UCSD-AML1 (cell line): Measurements from ENCODE around the gene CNOT6.
"Not testable (repeated sequence)": the region's sequence is repeated elsewhere in the genome, so short reads cannot be mapped to it uniquely, and the experiment has no call there.

Experiments
- DNase-seq: peaks from one replicate; lab custom pipeline; 2025; ENCODE audit not compliant: unreplicated experiment; lab: John Stamatoyannopoulos, UW

CNOT6 gene

DNA sequence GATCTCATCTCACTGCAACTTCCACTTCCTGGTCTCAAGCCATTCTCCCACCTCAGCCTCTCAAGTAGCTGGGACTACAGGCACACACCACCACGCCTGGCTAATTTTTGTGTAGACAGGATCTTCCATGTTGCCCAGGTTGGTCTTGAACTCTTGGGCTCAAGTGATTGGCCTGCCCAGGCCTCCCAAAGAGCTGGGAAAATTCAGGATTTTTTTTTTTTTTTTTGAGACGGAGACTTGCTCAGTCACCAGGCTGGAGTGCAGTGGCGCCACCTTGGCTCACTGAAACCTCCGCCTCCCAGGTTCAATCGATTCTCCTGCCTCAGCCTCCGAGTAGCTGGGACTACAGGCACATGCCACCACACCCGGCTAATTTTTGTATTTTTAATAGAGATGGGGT is 21.8 kb downstream of the CNOT6 start:
- not testable (repeated sequence) for DNase-seq

DNA sequence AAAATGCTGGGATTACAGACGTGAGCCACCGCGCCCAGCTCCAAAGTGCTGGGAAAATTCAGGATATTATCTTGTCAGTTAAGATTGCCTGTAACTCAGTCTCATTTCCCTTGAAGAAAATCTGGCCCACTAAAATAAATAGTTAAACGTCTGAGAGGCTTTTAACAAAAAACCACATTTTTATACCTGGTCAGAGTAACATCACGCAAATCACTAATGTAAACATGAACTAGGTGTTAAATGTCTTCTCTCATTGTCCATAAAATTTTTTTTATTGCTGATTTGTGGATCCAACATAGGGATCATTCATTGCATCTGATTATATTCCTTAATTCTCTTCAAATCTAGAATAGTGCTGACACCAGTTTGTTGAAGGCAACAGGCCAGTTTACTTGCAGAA is 22.3 kb downstream of the CNOT6 start:
- no peak for DNase-seq

DNA sequence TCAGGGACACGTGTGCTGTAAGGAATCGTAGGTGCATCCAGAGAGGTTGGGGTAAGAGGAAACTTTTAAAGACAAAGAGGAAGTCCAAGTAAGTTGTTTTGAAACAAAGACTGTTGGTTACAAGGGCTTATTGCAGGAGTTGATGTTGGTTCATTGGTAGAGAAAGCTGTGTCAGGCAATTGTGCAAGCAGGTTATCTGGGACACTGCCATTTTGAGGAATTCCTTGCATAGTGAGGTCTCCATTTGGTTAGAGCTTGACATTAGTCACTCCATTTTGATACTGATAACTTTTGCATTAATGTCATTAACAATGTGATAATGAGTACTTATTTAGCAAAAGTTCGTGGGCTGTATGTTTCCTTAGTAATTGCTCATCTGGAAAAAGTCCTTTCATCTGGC is 24.9 kb downstream of the CNOT6 start:
- DNase-seq = no peak

DNA sequence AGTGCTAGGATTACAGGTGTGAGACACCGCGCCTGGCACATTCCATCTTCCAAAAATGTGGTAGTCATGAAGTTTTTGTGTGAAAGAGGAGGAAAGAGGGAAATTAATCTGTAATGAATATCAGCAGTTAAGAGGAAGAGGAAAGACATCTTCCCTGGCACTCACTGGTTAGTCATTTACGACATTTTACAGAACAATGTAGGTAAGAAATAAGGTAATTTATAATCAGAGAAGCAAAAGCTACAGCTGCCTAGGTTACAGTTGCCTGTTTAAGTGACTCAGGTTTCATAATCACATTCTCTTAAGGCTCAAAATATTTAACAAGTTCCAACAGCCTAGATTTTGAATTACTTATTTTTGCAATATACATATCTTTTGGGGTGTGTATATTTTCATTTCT is 26.9 kb downstream of the CNOT6 start:
- DNase-seq = no peak

DNA sequence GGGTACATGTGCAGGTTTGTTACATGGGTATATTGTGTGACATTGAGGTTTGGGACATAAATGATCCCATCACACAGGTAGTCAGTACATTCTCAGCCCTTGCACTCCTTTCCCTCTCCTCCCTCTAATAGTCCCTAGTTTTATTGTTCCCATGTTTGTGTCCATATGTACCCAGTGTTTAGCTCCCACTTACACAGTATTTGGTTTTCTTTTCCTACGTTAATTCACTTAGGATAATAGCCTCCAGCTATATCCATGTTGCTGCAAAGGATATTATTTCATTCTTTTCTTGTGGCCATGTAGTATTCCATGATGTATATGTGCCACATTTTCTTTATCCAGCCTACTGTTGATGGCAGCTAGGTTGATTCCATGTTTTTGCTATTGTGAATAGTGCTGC is 27.4 kb downstream of the CNOT6 start:
- DNase-seq = no peak

DNA sequence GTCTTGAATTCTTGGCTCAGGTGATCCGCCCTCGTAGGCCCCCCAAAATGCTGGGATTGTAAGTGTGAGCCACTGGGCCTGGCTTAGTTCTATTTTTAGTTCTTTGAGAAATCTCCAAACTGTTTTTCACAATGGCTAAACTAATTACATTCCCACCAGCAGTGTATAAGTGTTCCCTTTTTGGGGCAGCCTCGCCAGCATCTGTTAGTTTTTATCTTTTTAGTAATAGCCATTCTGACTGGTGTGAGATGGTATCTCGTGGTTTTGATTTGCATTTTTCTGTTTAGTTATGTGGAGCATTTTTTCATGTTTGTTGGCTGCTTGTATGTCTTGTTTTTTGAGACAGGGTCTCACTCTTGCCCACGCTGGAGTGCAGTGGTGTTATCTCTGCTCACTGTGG is 28.2 kb downstream of the CNOT6 start:
- DNase-seq = no peak

DNA sequence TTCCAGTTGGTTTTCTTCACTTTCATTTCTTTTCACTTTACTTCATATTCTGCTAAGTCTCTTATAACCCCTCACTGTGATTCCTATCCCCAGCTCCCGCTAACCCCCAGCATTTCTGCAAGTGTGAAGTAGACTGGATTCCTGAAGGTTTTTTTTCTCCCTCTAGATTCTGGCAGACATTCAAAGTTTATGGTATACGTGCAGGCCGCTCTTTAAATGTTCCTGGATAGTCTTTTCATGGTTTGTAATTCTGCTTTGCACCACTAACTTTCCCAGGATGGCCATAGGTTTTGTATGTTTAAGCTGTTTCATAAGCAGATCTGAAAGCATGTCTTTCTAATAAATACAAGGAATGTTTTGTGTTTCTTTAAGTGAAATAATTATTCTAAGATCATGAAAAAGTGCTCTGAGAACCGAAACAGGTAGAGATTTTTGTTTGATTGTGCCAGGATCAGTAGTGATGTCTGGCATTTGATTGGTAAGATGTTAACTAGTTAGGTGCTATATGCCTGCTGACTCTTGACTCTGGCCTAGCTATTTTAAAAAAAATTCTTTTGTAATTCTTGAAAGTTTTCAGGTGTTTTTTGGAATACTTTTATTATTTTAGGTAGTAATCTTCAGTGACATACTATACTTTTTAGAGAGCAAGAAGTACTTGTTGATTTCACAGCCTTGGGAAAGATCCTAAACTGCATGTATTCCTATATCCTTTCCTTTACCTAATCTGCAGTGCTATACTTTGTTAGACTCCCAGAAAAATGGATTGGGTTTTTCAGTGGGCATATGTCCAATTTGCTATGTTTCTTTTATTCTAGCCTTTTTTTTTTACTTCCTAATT is 29.7 kb downstream of the CNOT6 start:
- no peak for DNase-seq

DNA sequence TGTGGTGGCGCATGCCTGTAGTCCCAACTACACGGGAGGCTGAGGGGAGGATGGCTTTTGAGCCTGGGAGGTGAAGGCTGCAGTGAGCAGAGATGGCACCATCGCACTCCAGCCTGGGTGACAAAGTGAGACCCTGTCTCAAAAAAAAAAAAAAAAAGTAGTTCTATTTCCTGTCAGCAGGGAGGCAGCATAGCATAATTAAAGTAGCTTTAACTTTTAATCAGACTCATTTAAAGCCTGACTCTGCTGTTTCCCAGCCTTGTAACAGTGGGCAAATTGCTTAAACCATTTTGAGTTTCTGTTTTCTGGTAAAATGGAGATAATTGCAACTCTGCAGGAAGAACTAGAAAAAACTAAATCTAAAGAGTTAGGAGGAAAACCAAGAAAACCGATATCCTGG is 31.2 kb downstream of the CNOT6 start:
- no peak for DNase-seq

DNA sequence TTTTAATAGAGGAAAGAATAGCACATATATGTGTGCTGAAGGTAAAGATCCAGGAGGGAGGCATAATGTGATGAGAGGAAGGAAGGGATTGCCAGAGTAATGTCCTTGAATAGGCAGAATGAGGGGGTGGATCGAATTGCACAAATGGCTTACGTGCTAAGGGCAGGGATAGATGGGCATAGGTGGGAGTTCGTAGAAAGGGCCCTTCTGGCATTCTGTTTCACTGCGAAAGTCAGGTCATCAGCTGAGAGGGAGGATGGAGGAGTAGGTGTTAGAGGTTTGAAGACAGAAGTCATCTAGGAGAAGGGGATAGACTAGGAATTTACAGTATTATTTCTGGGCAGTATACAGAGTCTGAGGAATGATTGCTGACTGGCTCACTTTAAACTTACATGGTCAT is 32.1 kb downstream of the CNOT6 start:
- no peak for DNase-seq

DNA sequence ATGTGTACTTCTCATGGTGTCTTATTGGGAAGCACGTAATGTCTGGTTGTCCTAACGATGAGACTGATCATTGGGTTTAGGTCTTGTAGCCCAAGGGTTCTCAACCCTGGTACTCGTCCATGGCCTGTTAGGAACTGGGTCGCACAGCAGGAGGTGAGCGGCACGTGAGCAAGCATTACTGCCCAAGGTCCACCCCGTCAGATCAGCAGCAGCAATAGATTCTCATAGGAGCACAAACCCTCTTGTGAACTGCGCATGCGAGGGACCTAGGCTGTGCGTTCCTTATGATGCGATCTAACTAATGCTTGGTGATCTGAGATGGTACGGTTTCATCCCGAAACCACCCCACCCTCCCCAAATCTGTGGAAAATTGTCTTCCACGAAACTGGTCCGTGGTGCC is 33.5 kb downstream of the CNOT6 start:
- no peak for DNase-seq

DNA sequence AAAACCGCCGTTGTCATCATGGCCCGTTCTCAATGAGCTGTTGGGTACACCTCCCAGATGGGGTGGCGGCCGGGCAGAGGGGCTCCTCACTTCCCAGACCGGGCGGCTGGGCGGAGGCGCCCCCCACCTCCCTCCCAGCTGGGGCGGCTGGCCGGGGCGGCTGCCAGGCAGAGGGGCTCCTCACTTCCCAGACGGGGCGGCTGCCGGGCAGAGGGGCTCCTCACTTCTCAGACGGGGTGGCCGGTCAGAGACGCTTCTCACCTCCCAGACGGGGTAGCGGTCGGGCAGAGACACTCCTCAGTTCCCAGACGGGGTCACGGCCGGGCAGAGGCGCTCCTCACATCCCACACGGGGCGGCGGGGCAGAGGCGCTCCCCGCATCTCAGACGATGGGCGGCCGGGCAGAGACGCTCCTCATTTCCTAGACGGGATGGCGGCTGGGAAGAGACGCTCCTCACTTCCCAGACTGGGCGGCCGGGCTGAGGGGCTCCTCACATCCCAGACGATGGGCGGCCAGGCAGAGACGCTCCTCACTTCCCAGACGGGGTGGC is 36.9 kb downstream of the CNOT6 start:
- DNase-seq = not testable (repeated sequence)

DNA sequence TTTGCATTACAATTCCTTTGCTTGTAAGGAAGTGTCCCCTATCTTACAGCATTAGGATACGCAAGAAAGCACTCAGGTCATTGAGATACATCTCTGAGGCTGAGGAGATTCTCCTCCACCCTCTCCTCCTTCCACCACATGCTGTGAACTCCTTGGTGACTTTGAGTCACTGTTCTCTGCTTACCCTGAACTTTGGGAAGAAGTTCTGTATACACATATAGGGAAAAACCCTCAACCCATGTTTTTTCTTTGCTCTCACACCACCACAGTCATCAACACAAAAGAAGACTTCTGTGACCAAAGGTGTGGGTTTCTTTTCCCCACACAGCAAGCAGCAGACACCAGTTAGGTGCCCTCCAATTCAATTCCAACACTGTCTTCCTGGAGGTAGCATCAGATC is 38.1 kb downstream of the CNOT6 start:
- no peak for DNase-seq

DNA sequence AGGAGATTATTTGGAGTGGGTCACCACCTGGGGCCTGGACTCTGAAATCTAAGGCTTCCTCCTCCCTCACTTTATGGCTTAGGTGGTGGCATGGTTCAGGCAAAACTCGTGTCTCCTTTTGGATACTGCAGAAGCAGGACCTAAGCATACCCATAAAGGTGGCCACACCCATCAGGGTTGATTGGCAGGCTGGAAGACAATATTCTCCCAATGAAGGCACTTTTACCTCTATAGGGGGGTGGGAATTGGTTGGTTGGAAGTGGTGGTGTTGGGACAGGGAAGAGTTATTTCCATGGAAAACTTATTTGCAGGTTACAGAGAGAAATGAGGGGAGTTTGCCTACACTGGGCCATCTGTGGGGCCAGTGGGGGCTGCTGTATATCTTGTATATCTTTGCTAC is 39.7 kb downstream of the CNOT6 start:
- no peak for DNase-seq

DNA sequence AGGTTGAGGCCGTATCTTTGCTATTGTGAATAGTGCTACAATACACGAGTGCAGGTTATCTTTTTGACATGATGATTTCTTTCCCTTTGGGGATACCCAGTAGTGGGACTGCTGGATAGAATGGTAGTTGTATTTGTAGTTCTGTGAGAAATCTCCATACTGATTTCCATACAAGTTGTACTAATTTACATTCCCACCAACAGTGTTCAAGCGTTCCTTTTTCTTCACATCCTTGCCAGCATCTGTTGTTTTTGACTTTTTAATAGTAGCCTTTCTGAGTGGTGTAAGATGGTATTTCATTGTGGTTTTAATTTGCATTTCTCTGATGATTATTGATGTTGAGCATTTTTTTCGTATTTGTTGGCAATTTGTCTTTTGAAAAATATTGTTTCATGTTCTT is 41.4 kb downstream of the CNOT6 start:
- DNase-seq = no peak

DNA sequence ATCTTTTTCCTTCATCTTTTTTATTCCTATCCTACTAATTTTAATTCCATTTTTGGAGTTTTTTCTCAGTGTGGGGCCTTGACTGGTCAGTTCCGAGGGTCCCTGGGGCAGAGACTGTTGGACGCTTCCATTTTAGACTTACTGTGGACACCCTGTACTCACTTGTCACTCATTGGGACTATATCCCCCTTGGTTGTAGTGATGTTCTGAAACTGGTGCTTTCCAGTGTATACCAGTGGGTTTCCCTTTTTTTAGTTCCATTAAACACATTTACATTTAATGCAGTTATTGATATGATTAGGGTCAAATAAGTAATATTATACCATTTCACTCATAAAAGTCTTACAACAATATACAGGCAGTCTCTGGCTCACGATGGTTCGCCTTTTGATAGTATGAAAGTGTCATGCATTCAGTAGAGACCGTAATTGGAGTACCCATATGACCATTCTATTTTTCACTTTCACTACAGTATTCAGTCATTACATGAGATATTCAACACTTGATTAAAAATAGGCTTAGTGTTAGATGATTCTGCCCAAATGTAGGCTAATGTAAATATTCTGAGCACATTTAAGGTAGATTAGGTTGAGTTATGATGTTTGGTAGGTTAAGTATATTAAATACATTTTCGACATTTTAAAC is 46.0 kb downstream of the CNOT6 start:
- no peak for DNase-seq

DNA sequence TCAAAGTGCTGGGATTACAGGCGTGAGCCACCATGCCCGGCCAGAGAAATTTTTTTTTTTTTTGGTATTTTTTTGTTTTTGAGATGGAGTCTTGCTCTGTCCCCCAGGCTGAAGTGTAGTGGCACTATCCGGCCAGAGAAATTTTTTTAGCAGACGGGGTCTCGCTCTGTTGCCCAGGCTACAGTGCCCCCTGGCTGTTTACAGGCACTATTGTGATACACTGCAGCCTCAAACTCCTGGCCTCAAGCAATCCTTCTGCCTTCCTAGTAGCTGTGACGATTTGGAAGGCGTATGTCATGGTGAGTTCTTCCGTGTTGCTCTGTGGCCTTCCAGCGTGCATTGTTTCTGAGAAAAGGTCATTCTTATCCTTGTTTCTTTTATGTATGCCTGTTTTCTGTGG is 47.5 kb downstream of the CNOT6 start:
- no peak for DNase-seq

DNA sequence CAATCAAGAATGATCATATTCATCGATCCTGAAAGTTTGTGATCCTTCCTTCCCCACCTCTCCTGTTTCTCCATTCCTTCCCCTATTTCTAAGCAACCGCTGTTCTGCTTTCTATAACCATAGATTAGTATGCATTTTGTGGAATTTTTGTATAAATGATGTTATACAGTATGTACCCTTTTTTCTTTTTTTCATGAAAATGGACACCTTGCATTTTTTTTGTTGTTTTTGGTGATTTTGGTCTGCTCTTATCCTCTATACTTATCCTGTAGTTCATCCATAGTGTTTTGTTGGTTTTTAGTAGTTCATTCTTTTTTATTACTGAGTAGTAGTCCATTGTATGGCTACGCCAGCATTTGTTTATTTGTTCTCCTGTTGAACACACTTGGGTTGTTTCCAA is 51.1 kb downstream of the CNOT6 start:
- no peak for DNase-seq

DNA sequence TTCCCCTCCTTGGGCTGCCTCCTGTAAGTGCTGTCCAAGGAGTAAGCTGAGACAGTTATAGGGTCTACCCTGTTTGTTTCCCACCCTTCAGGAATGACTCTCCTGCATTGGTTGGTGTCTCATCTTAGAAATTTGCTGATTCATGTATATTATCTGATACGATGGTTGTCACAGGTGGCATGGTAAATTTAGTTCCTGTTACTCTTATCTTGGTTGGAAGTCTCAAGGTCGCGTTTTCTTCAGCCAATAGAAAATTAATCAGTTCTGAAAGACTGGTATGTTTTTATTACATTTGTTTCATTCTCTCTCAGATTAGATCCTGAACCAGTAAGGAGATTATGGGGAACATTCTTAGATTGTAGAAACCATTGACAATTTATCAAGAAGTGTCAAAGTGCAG is 54.4 kb downstream of the CNOT6 start:
- DNase-seq = no peak

DNA sequence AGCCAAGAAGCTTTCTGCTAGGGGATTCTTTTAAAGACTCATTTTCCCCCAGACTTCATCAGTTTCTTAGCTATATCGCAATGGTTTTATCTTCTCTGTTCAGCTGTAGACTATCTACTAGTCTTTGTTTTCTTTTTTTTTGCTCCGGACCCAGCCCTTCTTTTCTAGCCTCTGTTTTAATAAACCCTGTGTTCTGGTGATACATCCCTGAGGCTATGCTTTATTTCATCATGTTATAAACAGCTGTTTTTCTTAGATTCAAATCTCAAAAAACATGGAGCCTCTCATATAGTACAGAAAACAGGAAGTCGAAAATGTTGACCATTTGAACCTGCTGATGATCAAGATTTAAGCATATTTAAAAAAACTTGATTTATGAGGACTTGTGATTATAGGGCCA is 59.4 kb downstream of the CNOT6 start:
- DNase-seq = no peak

DNA sequence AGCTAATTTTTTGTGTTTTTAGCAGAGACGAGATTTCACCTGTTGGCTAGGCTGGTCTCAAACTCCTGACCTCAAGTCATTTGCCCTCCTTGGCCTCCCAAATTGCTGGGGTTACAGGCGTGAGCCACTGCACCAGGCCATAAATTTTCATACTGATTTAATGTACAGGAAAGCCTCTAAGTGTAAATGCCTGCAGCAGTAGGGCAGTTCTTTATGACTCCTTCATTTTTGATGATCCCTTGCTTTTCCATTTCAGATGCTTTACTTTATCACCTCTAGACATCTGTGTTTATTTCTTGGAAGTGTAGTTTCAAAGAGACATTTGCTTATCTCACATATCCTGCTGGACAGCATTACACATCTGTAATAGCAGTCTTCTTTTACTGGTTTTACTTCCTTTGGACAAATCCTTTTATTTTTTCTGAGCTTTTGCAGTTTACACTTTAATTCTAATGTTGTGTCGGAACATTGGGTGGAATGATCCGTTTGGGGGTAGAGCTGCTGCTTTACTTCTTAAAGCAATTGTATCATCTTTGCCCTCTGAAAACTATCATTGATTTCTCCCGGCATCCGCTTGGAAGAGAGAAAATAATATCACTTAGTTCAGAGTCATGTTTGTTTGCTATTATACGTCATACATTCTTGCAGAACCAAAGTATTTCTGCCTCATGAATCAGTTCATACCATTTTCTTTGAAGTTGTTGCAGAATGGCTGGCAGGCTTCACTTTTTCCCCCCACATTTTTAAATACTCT is 61.2 kb downstream of the CNOT6 start:
- no peak for DNase-seq

DNA sequence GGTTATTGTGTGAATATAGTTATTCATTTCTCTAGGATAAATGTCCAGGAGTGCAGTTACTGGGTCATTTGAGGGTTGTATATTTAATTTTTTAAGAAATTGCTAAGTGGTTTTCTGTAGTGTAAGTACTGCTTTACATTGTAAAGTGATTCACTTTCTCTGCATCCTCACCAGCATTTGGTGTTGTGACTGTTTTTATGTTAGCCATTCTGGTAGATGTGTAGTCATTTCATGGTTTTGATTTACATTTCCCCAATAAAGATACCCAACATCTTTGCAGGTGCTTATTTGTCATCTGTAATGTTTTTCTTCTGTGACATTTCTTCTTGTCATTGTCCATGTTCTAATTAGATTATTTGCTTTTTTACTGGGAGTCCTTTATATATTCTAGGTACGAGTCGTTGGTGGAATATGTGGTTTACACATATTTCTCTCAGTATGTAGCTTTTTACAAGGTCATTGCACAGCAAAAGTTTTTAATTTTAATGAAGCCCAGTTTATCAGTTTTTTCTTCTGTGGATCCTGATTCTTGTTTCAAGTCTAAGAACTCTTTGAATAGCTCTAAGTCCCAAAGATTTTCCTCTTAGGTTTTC is 63.1 kb downstream of the CNOT6 start:
- no peak for DNase-seq
